ENCODE data around the gene CLCN5.

Gene CLCN5

DNA sequence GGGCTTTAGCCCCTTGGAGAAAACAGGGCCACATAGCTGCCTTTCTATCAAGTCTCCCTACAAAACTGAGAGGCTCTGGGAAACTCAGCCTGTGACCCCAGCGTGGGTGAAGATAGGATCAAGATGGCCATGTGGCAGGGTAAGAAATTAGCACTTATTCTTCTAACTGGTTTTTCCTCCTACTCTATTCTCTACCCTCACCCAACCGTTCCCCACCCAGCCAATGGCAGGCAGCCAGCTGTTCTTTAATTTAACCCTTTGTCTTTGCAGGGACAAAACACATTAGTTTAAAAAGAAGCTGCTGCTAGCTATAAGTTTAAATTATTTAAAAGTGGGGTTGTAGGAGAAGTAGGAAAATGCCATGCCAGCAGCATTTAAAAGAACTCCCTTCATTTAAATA, 2.8 kb downstream of the CLCN5 start:
- in situ Hi-C loops (cut with HindIII; ENCODE audit: low pct_ligation_motif_present, low pct_unique_long_range_greater_than_20kb, low sequenced_read_pairs): no loop called here
- no peak for DNase-seq

GRCh38 chrX:49930039-49930438, 7.6 kb downstream of the CLCN5 start:
- DNase-seq: no peak
- in situ Hi-C loops (cut with HindIII; ENCODE audit: low pct_ligation_motif_present, low pct_unique_long_range_greater_than_20kb, low sequenced_read_pairs): no loop called here

GRCh38 chrX:49932791-49933190, 10.4 kb downstream of the CLCN5 start:
- no peak for DNase-seq
- in situ Hi-C loops (cut with HindIII; ENCODE audit: low pct_ligation_motif_present, low pct_unique_long_range_greater_than_20kb, low sequenced_read_pairs): no loop called here

DNA sequence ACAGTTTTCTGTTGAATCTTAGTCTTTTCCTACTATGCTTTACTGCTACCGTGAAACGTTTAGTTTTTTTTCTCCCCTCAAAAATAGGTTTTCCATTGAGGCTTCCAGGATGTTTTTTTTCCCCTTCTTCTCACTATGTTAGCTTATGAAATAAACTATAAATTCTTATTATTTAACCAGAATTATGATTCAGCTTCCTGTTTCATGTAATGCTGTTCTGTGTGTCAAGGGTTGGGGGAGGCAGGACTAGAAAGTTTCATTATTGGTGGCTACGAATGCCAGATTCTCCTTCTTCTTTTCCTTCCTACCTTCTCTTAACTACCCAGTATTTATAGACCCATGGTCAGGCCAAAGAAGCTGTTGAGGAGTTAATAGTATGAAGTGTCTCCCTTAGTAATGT, 11.8 kb downstream of the CLCN5 start:
- in situ Hi-C loops (cut with HindIII; ENCODE audit: low pct_ligation_motif_present, low pct_unique_long_range_greater_than_20kb, low sequenced_read_pairs): no loop called here
- no peak for DNase-seq

- in situ Hi-C loops (cut with HindIII; ENCODE audit: low pct_ligation_motif_present, low pct_unique_long_range_greater_than_20kb, low sequenced_read_pairs): no loop called here
- no peak for DNase-seq
Observed at GRCh38 chrX:49934729-49935128, 12.3 kb downstream of the CLCN5 start.

- in situ Hi-C loops (cut with HindIII; ENCODE audit: low pct_ligation_motif_present, low pct_unique_long_range_greater_than_20kb, low sequenced_read_pairs): no loop called here
- DNase-seq: no peak
Observed at GRCh38 chrX:49947781-49948180, 25.4 kb downstream of the CLCN5 start.

DNA sequence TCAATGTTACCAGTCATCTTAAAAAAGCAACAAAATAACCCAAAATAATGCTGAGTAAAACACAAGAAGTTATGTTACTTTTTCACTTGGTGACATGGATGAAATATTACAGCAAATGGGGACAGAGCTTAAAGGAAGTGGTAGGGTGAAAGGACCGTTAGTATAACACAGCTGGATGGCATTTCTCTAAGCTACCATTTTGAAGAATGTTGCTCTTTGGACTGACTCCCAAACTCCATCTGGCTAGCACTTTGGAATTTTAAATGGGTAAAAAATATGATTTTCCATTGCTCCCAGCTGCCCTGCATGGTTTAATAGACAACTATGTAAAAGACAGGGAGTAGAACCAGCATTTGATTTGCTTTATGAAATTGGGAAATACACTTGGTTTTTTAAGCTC, 27.6 kb downstream of the CLCN5 start:
- DNase-seq: no peak
- in situ Hi-C loops (cut with HindIII; ENCODE audit: low pct_ligation_motif_present, low pct_unique_long_range_greater_than_20kb, low sequenced_read_pairs): no loop called here

DNA sequence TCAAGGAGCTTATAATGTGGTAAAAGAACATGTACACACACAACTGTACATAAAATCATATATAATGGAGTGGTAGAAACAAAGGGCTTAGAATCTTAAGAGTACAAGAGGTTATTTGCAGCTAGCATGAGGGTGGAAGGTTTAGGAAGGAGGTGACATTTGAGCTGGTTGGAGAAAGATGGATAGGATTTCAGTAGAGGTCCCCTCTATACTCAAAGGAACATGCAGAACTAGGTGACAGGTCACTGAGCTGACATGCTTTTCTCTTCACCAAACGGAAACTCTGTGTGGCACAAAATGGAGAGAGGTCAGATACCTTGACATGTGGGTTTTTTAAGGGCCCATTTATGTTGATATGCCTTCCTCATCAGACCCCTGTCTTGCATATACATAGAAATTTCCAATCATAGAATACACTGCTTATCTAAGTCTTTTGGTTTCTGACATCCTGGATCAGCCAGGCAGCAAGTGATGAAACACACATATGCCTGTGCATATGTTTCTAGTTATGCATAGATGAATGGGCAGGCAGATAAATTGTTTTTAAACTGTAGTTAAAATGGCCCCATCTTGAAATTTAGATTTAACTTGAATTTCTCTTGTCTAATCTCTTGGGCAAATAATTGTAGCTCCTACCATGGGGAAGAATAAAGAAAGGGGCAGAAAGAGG, 29.3 kb downstream of the CLCN5 start:
- DNase-seq: no peak
- in situ Hi-C loops (cut with HindIII; ENCODE audit: low pct_ligation_motif_present, low pct_unique_long_range_greater_than_20kb, low sequenced_read_pairs): no loop called here

- in situ Hi-C loops (cut with HindIII; ENCODE audit: low pct_ligation_motif_present, low pct_unique_long_range_greater_than_20kb, low sequenced_read_pairs): no loop called here
- DNase-seq: no peak
Observed at GRCh38 chrX:49956313-49956712, 33.9 kb downstream of the CLCN5 start.

- no peak for DNase-seq
- in situ Hi-C loops (cut with HindIII; ENCODE audit: low pct_ligation_motif_present, low pct_unique_long_range_greater_than_20kb, low sequenced_read_pairs): no loop called here
Observed at GRCh38 chrX:49958727-49959485, 36.5 kb downstream of the CLCN5 start.

DNA sequence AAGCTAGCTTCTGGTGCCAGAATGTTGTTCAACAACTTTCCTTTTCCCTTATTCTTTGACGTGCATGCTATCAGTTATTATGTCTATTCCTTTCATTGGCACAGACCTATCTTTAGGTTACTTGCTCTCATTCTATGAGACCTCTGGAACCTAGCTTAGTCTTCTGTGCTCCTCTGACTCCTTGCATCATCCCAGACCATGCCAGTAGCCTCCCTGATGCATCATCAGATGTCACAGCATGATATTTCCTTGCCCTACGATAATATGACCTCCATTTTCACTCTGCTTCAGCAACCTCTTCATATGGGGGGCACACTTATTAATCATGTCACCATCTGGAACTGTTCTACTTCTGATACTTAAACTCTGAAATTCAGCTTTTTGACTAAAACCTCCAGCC, 37.2 kb downstream of the CLCN5 start:
- DNase-seq: no peak
- in situ Hi-C loops (cut with HindIII; ENCODE audit: low pct_ligation_motif_present, low pct_unique_long_range_greater_than_20kb, low sequenced_read_pairs): no loop called here

DNA sequence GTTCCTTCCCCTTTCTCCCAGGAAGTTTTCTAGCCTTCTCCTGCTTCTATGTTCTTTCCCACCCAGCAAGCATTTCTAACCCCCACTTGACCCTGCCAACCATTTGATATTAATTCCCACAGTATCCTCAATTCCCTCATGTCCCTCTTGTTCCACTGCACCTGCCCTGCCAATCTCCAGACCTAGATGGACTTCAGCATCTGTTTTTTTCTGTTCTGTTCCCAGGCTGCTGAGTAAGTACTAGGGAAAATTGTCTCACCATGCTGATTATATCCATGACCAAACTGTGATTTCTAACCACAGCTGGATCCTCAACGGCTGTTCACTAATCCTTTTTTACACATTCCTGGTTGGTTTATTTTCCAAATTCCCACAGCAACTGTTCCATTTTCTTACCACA, 37.7 kb downstream of the CLCN5 start:
- in situ Hi-C loops (cut with HindIII; ENCODE audit: low pct_ligation_motif_present, low pct_unique_long_range_greater_than_20kb, low sequenced_read_pairs): no loop called here
- DNase-seq: no peak

DNA sequence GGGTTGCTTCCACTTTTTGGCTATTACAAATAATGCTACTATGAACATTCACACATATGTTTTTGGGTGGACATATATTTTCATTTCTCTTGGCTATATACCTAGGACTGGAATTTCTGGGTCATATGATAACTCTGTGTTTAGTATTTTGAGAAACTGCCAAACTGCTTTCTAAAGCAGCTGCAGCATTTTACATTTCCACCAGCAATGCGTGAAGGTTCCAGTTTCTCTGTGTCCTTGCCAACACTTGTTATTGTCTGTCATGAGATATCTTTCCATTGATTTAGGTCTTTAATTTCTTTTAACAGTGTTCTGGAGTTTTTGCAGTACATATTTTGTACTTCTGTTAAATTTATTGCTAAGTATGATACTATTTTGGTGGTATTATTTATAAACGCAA, 48.3 kb downstream of the CLCN5 start:
- no peak for DNase-seq
- in situ Hi-C loops (cut with HindIII; ENCODE audit: low pct_ligation_motif_present, low pct_unique_long_range_greater_than_20kb, low sequenced_read_pairs): no loop called here

- in situ Hi-C loops (cut with HindIII; ENCODE audit: low pct_ligation_motif_present, low pct_unique_long_range_greater_than_20kb, low sequenced_read_pairs): no loop called here
- no peak for DNase-seq
Observed at GRCh38 chrX:49972328-49972860, 50.0 kb downstream of the CLCN5 start.

GRCh38 chrX:49976682-49977197, 54.3 kb downstream of the CLCN5 start:
- in situ Hi-C loops (cut with HindIII; ENCODE audit: low pct_ligation_motif_present, low pct_unique_long_range_greater_than_20kb, low sequenced_read_pairs): no loop called here
- no peak for DNase-seq

GRCh38 chrX:49977319-49978090, 55.1 kb downstream of the CLCN5 start:
- in situ Hi-C loops (cut with HindIII; ENCODE audit: low pct_ligation_motif_present, low pct_unique_long_range_greater_than_20kb, low sequenced_read_pairs): no loop called here

DNA sequence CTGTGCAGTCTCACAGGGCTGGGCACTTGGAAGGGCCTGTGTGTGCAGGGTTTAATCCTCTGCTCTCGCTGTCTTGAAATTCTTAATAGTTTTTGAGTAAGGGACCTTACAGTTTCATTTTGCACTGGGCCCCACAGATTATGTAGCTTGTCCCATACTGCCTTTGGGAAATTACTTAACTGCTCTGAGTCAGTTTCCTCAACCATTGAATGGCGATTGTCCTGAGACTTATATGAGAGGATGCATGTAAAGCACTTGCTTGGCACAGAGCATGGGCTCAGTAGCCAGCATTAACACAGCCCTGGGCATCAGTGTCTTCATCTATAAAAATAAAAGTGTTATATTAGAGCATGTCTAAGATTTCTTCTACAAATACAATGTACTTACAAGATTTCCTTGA, 55.8 kb downstream of the CLCN5 start:
- in situ Hi-C loops (cut with HindIII; ENCODE audit: low pct_ligation_motif_present, low pct_unique_long_range_greater_than_20kb, low sequenced_read_pairs): no loop called here
- DNase-seq: no peak

More at GRCh38 chrX:49977319-49978090, 55.1 kb downstream of the CLCN5 start:
- DNase-seq: no peak

DNA sequence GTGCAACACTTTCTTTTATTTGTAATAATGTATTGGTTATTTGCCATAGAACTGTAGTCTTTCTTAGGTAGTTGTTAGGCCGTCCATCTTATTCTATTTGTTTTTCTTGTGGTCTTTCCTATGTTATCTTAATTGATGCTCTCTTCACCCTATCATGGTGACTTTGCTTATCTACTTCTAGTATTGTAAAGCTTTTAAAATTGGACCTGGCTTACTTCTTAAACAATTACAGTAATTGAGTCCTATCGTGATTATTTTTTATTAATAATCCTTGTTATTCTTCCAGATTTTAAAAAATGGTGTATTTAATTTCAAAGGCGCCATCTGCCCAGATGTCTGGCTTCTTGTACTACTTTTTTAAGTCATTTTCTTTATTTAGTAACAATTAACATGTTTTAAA, 63.7 kb downstream of the CLCN5 start:
- no peak for DNase-seq
- in situ Hi-C loops (cut with HindIII; ENCODE audit: low pct_ligation_motif_present, low pct_unique_long_range_greater_than_20kb, low sequenced_read_pairs): no loop called here

GRCh38 chrX:49987651-49988050, 65.3 kb downstream of the CLCN5 start:
- in situ Hi-C loops (cut with HindIII; ENCODE audit: low pct_ligation_motif_present, low pct_unique_long_range_greater_than_20kb, low sequenced_read_pairs): no loop called here
- DNase-seq: no peak

Data from ACHN (cell line).